ACHN (cell line): ENCODE measurements around the gene SOX5.
A peak's percentile ranks its signal among the peaks of the same experiment; 100 is the strongest.

Source experiments
- DNase-seq: peaks from one replicate; pipeline ENCODE4 v3.0.0-alpha.2; 2015
- in situ Hi-C: cut with HindIII; loops from 2 replicates; pipeline ENCODE4 v1.10.0; 2017; ENCODE audit warnings: low sequenced_read_pairs, low pct_ligation_motif_present, low pct_unique_long_range_greater_than_20kb

SOX5 gene

DNA sequence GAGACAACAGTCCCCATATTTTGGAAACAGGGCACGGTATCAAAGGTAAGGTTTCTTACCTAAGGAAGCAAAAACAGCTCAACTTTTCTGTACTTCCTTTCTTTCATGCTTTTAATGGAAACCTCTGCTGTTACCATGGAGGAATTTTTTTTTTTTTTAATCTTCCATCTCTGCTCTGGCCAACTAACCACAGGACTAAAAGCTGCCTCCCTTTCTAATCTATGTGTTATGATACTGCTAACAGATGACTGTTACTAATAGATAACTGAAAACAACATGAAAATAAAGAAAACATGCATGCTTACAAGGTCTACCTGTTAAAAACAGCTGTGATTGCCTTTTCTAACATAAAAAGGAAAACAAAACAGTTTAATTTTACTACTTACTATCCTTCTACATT, 168.4 kb downstream of the SOX5 start:
- in situ Hi-C loops = no loop called here
- no peak for DNase-seq

DNA sequence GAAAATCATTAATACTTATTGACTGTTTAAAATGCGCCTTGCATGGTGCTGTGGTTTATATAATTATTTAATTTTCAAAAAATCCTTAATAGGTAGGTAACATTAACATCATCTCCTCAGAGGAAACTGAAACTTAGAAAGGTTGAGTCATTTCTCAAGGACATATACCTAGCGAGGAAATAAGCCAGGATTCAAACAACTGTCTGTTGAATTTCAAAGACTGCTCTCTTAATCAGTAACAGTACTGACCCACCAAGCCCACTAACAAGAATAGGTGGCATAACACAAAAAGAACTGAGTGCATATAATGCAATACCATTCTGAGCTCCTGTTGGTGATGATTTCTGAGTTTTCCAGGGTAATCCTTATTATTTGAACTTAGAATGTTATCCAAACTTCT, 174.3 kb downstream of the SOX5 start:
- in situ Hi-C loops = no loop called here
- DNase-seq = no peak

DNA sequence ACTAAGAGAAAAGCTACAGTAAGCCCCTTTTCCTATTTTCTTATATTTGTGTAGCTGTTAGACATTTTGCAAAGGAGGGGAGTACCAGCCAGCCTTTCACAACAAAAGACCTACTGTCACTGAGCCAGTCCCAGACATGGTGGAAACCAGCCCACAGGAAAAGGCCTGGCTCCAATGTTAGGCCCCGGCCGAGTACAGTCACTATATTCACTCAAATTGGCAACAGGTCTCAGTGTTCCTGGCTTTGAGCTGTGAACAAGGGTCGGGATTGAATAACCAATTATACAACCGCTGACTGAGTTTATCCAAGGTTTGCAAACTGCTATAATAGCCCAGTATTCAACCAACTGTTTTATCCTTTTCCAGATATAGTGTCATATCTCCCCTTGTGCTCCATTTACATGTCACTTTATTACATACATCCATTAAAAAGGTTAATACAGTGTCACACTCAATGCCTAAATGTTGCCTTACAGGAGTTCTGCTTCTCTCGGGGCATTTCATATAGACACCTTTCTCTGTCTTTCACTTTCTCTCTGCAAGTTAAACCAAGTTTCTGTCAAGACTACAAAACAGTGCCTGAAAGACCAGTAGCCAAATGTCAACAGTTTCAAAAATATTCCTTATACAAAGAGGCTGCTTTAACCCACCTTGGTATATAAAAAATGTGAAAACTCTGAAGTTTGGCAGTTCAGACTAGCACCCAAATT, 178.1 kb downstream of the SOX5 start:
- in situ Hi-C loops = no loop called here

DNA sequence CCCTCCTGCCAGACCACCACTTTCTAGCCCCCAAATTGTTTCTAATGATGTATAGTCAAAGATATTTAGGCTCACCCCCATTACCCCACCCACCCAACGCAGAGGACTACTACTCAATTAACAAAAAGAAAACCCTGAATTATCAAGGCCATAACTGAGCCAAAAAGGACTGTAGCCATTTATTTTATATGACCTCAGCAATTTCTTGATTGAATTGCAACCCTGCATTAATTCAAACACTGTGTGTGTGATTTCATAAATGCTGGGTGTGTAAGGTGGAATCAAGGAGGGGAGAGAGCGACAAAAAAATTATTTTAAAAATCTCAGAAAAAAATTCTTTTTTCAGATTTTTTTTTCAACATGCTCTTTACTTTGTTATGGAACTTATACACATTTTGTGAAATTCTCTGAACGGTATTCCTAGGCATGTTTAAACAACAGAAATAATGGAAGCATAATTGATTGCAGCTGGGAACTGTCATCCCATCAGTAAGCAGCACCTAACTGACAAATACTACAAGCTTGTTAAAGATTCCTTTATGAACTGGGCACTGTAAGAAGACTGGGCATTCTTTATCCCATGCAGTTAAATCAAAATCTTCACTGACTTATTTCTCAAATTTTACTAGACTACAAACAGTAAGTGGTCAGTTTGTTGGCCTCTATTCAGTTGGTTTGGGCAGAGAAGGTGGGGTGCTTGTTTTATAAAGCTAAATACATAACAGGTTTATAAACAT, 179.1 kb downstream of the SOX5 start:
- no peak for DNase-seq
- in situ Hi-C loops = no loop called here

More for the DNA sequence above, 178.1 kb downstream of the SOX5 start:
- no peak for DNase-seq

DNA sequence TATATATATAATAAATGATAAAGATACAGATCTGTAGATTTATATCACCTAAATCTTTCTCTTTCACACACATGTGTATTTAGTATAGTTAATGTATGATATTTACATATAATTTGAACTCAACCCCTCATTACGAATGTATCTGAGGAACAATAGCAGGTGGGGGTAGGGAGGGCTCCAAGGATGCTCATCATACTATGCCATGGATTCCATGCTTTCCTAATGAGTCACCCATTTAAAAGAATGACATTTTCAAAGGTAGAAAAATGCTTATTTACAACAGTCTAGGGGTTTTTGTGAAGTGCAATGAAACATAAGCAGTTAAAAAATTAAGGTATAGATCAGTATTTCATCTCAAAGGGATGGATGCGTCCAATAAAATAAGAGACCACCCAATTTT, 181.6 kb downstream of the SOX5 start:
- no peak for DNase-seq
- in situ Hi-C loops = no loop called here

DNA sequence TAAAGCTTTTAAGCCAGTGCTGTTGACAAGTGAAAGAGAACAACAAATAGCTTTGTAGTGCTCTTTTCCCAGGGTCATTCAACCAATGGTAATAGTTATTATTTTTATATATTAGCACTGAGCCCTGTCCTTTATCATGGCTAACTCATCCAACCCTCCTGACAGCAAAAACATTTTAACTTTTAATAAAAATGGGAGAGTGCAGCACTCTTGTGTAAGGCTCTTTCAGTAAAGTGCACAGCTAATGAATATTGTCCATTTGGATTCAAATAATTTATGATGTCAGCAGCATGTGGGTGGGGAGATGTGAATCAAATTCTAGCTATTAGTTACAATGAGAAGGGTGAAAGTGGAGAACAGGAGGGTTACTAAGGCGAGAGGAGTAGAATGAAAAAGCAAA, 185.7 kb downstream of the SOX5 start:
- in situ Hi-C loops = no loop called here
- no peak for DNase-seq

DNA sequence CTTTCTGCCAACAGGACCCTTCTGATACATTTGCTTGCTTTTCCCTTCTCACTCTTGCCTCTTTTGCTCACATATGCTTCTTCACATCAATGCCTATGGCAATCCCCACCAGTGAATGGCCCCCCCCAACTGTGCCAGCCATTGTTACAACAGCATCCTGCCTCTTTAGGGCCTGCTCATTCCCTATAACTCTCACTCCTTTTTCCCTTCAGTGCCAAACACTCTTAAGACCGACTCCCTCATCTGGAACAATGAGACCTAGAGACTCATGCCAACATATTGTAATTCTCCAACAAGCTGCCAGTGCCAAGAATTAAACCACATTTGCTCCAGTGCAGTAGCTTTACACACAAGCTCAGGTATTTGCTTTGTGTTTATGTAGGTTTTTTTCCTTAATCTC, 189.0 kb downstream of the SOX5 start:
- in situ Hi-C loops = no loop called here
- DNase-seq = no peak

DNA sequence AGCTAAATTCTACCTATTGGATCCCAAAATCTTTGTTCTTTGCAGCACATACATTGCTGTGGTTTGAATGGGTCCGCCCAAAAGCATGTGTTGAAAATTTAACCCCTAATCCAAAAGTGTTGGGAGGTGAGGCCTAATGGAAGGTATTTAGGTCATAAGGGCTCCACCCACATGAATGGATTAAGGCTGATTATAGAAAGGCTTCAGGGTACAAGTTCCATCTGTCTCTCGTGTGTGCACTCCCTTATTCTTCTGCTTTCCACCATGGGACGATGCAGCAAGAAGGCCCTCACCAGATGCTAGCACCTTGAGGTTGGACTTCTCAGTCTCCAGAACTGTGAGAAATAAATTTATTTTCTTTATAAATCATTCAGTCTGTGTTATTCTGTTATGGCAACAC, 190.9 kb downstream of the SOX5 start:
- in situ Hi-C loops = no loop called here
- DNase-seq = no peak

DNA sequence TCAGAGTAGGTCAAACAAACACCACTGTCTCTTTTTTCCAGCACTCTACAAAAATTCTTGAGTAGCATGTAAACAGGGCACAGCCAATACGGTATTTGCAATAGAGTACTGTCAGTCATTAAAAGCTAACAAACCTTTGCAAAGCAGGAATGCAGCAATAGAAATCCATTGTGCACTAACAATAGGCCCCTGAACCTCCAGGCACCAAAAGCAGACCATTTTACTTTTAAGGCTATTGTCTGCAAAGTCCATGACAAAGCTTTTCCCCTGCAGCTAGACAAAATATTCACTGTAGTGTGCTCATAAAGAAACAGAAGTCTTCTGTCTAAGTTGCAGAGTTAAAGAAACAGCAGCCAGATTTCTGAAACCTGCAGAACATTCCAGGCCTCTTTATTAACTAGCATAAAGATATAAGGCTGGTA, 191.9 kb downstream of the SOX5 start:
- in situ Hi-C loops = no loop called here
- DNase-seq = no peak

DNA sequence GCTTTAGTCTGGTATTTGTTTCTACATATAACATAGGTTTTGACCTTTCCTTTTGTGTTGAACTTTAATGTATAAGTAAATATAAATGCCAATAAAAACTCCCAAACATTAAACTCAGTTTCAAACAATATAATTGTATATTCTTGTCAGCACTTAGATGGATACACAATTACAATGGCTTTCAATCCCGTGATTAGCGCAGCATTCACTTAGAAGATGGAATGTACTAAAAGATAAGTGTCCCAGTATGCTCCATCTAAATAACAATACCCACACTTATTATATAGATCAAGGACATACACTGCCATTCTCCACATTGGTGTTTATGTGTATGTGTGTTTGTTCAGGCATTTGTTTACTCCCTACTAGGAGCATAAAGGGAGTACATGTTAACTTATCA, 193.1 kb downstream of the SOX5 start:
- no peak for DNase-seq
- in situ Hi-C loops = no loop called here

DNA sequence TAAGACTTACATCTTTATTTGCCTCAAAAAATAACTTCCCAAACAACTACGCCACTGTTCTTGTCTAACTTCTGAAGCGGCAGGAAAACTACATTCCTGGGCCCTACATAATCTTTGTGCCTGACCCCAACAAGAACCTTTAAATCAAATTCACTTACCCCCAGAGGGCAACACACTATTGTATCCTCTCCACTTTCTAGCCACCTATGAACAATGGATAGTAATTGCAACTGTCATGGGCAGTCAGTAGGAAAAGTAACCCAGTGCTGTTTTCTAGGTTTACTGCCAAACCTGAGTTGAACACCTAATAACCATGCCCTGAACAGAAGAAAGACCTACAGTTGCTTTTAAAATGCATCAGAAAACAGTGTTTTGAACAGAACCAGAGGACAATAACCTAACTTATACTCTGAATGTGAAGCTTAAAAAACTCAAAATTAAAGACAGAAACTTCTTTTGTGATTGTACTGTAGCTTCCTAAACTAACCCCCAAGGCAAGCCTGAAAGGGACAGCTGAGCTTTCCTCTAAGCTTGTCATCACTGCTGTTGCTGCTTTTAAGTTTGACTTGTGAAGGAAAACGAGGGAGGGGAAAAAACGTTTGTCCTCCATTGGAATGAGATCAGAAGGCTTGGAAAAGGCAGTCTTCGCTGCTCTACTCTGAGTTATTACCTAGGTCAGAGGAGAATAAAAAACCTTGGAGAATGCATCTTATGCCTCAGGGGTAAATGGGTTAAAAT, 195.7 kb downstream of the SOX5 start:
- in situ Hi-C loops = no loop called here
- no peak for DNase-seq

DNA sequence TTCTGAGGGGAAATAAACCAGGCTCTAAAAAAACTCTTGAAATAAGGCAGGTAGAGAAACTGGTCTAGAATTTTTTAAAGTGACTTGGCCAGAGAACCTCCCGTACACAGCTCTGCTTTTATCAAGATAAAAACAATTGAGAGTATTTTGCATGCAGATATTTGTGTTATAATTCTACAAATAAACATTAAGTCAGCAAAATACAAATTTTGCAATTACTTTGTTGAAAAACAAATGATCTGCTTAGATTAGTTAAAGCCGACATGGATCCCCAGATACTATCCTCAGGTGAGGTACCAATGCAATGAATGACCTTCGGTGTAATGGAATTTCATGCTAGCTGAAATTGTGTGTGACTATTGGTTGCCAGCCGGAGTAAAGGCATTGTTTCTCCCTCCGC, 197.2 kb downstream of the SOX5 start:
- in situ Hi-C loops = no loop called here

DNA sequence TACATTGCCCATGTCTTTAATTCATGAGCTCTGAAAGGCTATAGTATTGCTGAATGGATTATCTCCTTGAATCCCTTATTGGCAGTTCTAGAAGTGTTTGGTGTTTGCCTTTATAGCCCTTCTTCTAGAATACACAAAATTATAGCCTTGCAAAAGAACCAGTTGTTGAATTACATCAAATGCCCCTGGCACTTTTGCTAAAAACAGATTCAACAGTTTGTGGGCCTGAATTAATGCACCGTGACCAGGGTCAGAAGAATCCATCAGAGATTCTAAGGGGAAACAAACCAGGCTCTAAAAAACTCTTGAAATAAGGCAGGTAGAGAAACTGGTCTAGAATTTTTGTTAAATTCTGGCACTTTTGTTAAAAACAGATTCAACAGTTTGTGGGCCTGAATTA, 197.8 kb downstream of the SOX5 start:
- no peak for DNase-seq

More for the DNA sequence above, 197.2 kb downstream of the SOX5 start:
- no peak for DNase-seq

DNA sequence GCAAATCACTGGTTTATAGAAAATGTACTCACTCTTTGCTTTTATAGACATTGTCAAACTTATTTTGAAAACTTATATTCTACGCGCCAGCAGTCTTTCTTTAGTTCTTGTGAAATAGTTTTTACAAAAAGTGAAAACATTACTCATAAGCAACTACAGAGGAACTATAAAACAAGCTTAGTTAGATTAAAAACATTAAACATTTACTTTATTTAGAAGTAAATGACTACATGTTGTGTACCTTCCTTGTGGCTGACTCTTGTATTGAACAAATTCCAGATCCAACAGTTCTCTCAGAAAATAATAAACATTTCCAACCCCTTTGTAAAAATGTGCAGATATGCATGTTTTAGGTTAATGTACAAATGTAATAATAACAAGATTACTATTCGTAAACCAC, 198.5 kb downstream of the SOX5 start:
- no peak for DNase-seq
- in situ Hi-C loops = no loop called here

More for the DNA sequence above, 197.8 kb downstream of the SOX5 start:
- in situ Hi-C loops = no loop called here

DNA sequence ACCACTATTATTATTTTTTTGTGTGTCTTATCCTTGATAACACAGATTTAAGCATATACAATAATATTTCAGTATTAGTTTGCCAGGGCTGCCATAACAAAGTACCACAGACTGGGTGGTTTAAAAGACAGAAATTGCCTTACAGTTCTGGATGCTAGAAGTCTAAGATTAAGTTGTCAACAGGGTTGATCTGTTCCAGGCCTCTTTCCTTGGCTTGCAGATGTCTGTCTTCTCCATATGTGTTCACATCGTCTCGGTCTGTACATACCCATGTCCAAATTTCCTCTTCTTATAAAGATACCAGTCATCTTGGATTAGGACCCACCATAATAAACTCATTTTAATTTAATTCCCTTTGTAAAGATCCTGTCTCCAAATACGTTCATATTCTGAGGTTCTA, 204.8 kb downstream of the SOX5 start:
- no peak for DNase-seq
- in situ Hi-C loops = no loop called here

DNA sequence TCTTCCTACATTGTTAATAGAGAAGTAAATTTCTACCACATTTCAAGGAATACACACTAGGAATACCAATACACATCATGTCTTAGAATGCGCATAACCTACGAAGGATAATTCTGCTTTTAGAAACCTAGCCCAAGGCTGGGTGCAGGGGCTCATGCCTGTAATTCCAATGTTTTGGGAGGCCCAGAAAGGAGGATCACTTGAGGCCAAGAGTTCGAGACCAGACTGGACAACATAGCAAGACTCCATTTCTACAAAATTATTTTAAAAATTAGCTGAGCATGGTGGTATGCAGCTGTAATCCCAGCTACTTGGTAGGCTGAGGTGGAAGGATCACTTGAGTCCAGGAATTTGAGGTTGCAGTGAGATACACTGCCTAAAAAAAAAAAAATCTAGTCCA, 206.9 kb downstream of the SOX5 start:
- no peak for DNase-seq
- in situ Hi-C loops = no loop called here

DNA sequence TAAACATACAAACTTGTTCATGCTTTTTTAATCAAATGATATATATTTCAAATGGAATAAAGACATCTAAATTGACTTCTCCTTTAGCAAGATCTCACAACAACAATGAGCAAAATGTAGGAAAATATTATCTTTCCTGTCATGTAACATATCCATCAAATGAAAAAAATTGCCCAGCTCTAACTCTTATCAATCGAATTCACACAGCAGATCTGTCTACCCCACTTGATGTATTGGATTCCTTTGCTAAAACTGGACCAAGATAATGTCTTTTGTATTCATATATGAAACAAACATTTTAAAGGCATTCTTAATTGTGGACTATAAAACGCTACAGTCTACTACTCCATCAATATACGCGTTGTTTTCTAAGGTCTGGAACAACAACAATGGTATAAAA, 218.0 kb downstream of the SOX5 start:
- DNase-seq = no peak
- in situ Hi-C loops = no loop called here

DNA sequence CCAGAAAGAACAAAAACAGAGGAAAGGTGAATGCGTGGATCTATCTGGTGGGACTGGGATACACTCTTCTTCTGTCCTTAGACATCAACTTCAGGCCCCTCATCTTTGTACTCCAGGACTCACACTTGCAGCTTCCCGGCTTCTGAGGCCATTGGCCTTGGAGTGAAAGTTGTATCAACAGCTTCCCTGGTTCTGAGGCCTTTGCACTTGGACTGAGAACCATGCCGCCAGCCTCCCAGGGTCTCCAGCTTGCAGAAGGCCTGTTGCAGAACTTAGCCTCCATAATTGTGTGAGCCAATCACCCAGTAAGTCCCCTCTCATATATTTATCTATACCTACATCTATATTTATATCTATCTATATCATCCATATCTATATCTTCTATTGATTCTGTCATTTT, 218.4 kb downstream of the SOX5 start:
- in situ Hi-C loops = no loop called here
- no peak for DNase-seq

DNA sequence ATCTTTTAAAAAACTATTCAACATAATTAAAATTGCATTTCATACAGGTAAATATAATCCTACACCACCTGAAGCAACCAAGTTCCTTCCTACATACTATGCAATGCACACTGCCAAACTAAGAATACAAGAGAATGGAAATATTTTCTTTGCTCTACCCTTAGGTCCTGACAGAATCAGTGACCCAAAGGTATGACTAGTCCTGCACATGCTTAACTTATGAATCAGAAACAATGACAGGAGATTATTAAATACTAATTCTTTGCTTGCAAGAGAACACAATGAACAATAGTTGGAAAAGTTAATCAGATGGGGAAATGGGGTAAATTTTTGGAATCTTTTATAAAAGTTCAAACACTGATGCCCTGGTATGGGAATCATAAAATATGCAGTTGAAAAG, 220.1 kb downstream of the SOX5 start:
- peak; percentile 38 for DNase-seq
- in situ Hi-C loops = no loop called here

DNA sequence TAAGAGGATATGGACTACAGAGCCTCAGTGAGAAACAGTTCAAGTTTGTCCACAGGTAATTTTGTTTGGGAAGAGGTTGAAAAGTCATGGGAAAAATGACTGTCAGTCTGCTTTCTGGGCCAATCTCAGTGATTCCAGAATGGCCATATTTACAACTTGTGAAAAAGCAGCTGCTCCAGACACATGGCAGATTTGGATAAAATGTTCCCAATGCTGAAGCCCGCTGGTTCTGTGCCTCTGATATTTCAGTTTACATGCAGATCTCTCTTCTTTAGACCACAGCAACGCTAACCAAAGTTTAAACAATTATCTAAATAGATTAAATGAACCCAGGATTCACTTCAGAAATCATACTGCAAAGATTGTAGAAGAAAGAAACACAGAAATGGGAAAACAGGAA, 222.8 kb downstream of the SOX5 start:
- in situ Hi-C loops = no loop called here
- no peak for DNase-seq
